ENCODE results near the gene DGCR8. TPM values are rescaled to one million over a fixed set of nuclear protein-coding genes. Genes with fewer than 3 reads are reported as not detected.

DGCR8 gene
- total and polyA plus RNA-seq, 7 donors = 6.7 to 32.7 (median 15.3) TPM

DNA sequence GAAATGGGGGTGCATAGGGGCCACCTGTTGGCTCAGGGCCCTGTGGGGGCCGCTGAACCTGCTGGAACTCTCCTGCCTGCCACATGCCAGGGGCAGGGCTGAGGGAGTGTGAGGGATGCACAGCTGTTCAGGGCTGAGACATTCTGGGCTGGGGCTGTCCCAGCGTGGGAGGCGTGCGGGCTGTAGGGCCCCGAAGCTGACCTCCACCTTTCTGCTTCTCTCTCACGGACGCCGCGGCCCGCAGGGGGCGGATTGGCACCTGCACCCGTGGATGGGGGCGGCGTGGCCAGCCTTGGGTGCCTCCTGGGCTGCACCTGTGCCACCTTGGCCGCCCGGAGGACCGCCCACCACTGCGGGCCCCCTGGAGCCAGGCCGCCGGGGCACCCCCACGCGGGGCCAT, 66.7 kb downstream of the DGCR8 start:
- no peak overlapping the region for H3K4me3 ChIP-seq
- 78 to 84% methylated on average over 22 of the region's 22 CpGs for WGBS, 2 donors
- no peak for TF ChIP-seq POLR2AphosphoS5 (IDR thresholded peaks at IDR 0.05)
- no peak for TF ChIP-seq POLR2A (IDR thresholded peaks at IDR 0.05)
- TF ChIP-seq, protein P1, sequence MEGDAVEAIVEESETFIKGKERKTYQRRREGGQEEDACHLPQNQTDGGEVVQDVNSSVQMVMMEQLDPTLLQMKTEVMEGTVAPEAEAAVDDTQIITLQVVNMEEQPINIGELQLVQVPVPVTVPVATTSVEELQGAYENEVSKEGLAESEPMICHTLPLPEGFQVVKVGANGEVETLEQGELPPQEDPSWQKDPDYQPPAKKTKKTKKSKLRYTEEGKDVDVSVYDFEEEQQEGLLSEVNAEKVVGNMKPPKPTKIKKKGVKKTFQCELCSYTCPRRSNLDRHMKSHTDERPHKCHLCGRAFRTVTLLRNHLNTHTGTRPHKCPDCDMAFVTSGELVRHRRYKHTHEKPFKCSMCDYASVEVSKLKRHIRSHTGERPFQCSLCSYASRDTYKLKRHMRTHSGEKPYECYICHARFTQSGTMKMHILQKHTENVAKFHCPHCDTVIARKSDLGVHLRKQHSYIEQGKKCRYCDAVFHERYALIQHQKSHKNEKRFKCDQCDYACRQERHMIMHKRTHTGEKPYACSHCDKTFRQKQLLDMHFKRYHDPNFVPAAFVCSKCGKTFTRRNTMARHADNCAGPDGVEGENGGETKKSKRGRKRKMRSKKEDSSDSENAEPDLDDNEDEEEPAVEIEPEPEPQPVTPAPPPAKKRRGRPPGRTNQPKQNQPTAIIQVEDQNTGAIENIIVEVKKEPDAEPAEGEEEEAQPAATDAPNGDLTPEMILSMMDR (IDR thresholded peaks at IDR 0.05) = no peak
- no peak for TF ChIP-seq EP300 (IDR thresholded peaks at IDR 0.05)
- intact Hi-C loops (cut with DNase I) = no loop called here
- H3K27me3 ChIP-seq = no peaks in the 10 kb centered on the region
- no peak overlapping the region for H3K27ac ChIP-seq
- H3K4me1 ChIP-seq = no peaks in the 10 kb centered on the region
- H3K36me3 ChIP-seq = peaks cover 0 to 24% (median 0%) of the 10 kb centered on the region in 4 donors
- no peak for DNase-seq
- no peaks in the 10 kb centered on the region for H3K9me3 ChIP-seq

DNA sequence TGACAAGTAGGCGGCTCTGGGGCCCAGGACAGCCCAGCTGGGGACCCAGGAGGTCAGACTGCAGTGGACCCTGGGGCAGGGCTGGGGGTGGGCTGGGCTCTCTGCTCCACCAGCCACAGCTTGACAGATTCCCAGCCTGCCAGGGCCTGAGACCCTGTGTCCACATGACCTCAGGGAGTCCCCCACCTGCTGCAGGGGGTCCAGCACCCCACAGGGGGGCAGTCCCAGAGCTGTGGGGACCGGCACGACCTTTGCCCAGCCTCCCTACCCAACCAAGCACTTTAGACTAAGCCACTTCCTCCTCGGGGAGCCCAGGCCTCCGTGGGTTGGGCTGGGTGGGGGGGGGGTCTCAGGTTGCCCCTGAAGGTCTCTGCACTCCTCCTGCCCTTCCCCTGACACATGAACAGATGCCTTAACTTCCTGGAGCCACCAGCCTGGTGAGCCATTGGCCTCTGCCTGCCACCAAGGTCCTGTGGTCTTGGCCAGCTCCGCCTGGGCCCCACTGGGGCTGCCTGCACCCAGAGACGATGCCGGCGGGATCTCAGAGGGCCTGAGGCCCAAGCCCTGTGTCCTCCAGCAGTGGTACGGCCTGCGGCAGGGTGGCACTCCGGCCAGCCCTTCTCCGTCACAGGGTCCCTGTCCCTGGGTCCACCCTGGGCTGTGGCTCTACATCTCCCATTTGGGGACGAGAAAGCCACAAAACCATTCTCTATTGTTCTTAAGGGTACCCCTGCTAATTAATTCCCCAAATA, 67.4 kb downstream of the DGCR8 start:
- TF ChIP-seq, protein P1 (IDR thresholded peaks at IDR 0.05) = no peak
- TF ChIP-seq EP300 (IDR thresholded peaks at IDR 0.05) = no peak
- TF ChIP-seq POLR2A (IDR thresholded peaks at IDR 0.05) = no peak
- no peak for TF ChIP-seq POLR2AphosphoS5 (IDR thresholded peaks at IDR 0.05)
- Histone ChIP-seq H3K27me3 (no peaks in the 10 kb centered on the region), H3K27ac (no peak overlapping the region), H3K36me3 (peaks cover 0 to 24% (median 0%) of the 10 kb centered on the region in 4 donors), H3K9me3 (no peaks in the 10 kb centered on the region), H3K4me1 (no peaks in the 10 kb centered on the region), H3K4me3 (no peak overlapping the region)
- intact Hi-C loops (cut with DNase I) = no loop called here
- WGBS, 2 donors = 61 to 63% methylated on average over 14 of the region's 14 CpGs
- no peak for DNase-seq

DNA sequence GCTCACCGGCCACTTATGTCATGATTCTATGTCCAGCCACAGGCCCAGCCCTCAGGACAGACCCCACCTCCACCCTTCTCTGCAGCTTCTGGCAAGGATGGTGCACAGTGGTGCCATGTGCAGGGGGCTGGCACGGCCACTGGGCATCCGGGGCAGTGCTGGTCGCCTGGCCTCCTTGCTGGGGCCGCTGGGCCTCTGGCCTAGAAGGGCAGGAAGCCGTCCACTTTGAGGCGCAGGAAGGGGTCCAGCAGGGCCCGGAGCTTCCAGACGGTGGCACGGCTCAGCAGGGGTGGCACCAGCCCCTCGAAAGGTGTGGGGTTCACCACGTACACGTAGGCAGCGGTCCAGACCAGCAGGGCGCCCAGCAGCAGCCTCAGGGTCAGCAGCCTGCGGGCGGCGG, 68.4 kb downstream of the DGCR8 start:
- Histone ChIP-seq H3K27me3 (no peaks in the 10 kb centered on the region), H3K9me3 (no peaks in the 10 kb centered on the region), H3K36me3 (peaks cover 0 to 16% (median 0%) of the 10 kb centered on the region in 4 donors), H3K4me1 (no peaks in the 10 kb centered on the region), H3K27ac (no peak overlapping the region), H3K4me3 (no peak overlapping the region)
- intact Hi-C loops (cut with DNase I) = no loop called here
- 89 to 91% methylated on average over 18 of the region's 18 CpGs for WGBS, 2 donors
- no peak for DNase-seq
- TF ChIP-seq POLR2A (IDR thresholded peaks at IDR 0.05) (no peak), POLR2AphosphoS5 (IDR thresholded peaks at IDR 0.05) (no peak), EP300 (IDR thresholded peaks at IDR 0.05) (no peak)
- TF ChIP-seq, protein P1 (IDR thresholded peaks at IDR 0.05) = no peak

GRCh38 chr22:20149257-20150250, 69.5 kb downstream of the DGCR8 start:
- Histone ChIP-seq H3K9me3 (no peaks in the 10 kb centered on the region), H3K27me3 (peaks cover 0 to 5% (median 4%) of the 10 kb centered on the region in 3 donors), H3K4me1 (no peaks in the 10 kb centered on the region), H3K27ac (no peak overlapping the region), H3K4me3 (no peak overlapping the region), H3K36me3 (peaks cover 0 to 7% (median 0%) of the 10 kb centered on the region in 4 donors)
- intact Hi-C loops (cut with DNase I) = no loop called here
- WGBS, 2 donors = 52 to 63% methylated on average over 32 of the region's 32 CpGs
- DNase-seq = no peak
- TF ChIP-seq POLR2AphosphoS5 (IDR thresholded peaks at IDR 0.05) (no peak), EP300 (IDR thresholded peaks at IDR 0.05) (no peak), POLR2A (IDR thresholded peaks at IDR 0.05) (no peak)
- TF ChIP-seq, protein P1 (IDR thresholded peaks at IDR 0.05) = no peak
